GM12864 (cell line): Measurements from ENCODE around the gene ABCA4.

ENCODE experiments used
- DNase-seq: peaks from one replicate; pipeline ENCODE4 v3.0.0-alpha.2; 2011; ENCODE audit warnings: low read depth
- H3K4me3 ChIP-seq: 2 replicates; pipeline ENCODE4 v1.5.1; 2011; ENCODE audit warnings: mild to moderate bottlenecking, low read depth, low read length, control low read depth
- TF ChIP-seq, protein P1 (sequence below): IDR thresholded peaks from 2 replicates; pipeline ENCODE4 v1.5.1; 2011; ENCODE audit warnings: low read depth, mild to moderate bottlenecking, moderate library complexity, low read length, control low read depth, inconsistent platforms; ENCODE audit errors: missing control alignments

ABCA4 gene

DNA sequence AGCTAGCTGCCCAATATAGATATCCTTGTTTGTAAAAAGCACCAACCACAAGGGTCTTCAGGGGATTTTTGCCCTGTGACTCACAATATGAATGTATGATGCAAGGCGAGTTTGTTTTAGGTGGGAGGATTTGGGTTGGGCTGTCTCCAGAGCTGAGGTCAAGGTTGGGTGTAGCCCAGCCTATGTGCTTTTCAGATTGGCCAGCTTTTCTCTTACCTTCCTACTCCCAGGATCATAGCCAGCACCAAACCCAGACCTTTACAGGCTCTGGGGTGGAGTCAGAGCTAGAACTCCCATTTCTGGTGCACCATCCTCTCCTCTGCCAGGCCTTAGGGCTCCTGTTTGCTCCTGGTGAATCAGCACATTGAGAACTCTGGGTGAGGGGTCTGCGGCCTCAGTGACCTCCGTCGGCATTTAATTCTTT, 156.2 kb downstream of the ABCA4 start:
- TF ChIP-seq, protein P1, sequence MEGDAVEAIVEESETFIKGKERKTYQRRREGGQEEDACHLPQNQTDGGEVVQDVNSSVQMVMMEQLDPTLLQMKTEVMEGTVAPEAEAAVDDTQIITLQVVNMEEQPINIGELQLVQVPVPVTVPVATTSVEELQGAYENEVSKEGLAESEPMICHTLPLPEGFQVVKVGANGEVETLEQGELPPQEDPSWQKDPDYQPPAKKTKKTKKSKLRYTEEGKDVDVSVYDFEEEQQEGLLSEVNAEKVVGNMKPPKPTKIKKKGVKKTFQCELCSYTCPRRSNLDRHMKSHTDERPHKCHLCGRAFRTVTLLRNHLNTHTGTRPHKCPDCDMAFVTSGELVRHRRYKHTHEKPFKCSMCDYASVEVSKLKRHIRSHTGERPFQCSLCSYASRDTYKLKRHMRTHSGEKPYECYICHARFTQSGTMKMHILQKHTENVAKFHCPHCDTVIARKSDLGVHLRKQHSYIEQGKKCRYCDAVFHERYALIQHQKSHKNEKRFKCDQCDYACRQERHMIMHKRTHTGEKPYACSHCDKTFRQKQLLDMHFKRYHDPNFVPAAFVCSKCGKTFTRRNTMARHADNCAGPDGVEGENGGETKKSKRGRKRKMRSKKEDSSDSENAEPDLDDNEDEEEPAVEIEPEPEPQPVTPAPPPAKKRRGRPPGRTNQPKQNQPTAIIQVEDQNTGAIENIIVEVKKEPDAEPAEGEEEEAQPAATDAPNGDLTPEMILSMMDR: no peak
- no peak for DNase-seq
- H3K4me3 ChIP-seq: no peak overlapping the region

DNA sequence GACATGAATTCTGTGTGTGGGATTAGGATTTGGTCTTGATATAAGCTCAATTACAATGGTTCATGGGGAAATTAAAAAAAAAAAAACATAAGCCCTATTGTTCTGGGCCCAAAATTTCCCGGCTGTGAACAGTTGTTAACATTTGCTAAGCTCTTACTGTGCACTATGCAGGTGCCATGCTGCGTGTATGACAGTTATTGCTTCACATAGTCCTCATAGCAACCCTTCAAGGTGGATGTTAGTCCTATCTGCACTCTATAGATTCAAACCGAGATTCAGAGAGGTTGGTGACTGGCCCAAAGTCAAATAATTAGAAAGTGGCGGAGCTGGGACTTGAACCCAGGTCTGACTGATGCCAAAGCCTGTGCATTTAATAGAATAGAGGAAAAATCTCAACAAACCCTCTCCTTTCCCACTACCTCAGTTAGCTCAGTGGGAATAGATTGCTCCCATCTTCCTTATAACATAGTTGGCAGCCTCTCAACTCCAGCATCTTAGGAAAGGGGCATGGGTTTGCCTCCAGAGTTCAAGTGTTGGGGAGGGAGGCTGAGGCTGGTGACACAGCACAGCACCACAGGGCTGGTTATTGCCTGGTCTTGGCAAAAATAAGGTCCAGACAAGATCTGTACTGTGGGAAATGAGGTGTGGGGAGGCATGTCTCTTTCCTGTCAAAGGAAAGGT, 156.7 kb downstream of the ABCA4 start:
- TF ChIP-seq, protein P1: no peak
- H3K4me3 ChIP-seq: no peak overlapping the region
- no peak for DNase-seq

DNA sequence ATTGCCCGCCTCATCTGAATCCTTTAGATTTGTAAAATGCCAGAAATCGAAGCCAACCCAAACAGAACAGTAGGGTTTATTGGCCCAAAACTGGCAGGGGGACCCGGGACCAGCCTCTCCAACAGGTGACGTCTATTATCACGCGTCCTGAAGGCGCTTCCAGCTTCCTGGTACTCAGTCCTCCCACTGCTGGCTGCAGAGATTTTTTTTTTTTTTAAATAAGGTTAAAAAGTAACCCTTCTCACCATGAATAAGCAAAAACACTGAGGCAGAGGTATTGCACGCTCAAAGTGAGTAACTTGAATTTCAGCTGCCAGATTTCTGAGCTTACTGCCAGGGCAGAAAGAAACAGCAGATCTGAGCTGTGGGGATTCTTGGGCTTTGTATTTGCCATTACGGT, 157.4 kb downstream of the ABCA4 start:
- no peak overlapping the region for H3K4me3 ChIP-seq
- no peak for DNase-seq
- TF ChIP-seq, protein P1: no peak

DNA sequence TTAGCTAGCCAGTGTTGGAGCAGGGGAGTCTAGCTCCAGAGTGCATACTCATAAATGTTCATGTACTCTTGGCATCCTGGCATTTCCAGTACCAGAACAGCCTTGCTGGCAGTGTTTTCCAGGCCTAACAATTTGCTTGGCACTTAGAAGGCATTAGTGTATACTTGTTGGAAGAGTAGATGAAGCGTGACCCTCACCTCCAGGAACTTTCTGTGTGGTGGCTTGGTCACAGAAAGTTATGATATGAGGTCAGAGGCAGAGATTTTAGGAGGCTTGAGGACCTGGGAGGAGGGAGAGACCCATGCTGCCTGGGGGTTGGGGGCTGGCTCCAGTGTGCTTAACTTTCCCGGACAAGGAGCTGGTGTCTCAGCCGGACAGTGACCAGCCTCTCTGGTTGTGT, 159.0 kb downstream of the ABCA4 start:
- TF ChIP-seq, protein P1: no peak
- no peak overlapping the region for H3K4me3 ChIP-seq
- no peak for DNase-seq

DNA sequence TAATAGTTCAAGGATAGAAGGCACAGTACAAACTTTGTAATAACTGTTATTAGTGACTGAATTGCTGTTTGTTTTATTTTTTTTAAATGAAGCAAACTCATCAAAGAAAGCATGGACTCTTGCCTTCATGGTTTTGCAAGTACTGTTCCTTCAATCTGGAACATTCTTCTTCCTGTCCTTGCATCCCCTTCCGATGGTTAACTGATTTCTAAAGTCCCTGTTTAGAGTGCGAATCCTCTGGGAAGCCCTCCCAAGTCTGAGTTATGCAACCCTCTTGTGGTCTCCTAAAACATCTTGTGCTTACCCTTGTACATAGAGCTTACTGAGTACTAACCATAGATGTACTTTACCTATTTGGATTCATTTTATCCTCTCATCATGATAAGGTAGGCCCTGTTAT, 159.5 kb downstream of the ABCA4 start:
- DNase-seq: no peak
- no peak overlapping the region for H3K4me3 ChIP-seq
- TF ChIP-seq, protein P1: no peak

DNA sequence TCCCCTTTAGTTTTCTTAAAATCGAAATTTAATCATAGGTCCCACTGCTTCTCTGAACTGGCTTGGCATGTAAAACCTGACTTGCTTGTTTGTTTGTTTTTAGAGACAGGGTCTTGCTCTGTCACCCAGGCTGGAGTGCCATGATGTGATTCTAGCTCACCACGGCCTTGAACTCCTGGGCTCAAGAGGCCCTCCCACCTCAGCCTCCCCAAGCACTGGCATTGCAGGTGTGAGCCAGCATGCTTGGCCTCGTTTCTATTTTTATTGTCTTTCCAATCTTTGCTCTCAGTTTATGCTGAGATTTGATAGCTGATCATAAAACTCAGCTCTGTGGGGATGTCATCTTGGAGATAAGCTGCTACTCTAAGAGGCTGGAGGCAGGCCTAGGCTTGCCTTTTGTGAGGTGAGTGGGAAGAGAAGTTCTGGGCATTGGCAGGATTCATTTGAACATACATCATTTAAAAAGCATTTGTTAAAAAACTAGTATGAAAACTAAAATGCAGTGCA, 160.3 kb downstream of the ABCA4 start:
- TF ChIP-seq, protein P1: no peak
- no peak overlapping the region for H3K4me3 ChIP-seq
- DNase-seq: no peak

DNA sequence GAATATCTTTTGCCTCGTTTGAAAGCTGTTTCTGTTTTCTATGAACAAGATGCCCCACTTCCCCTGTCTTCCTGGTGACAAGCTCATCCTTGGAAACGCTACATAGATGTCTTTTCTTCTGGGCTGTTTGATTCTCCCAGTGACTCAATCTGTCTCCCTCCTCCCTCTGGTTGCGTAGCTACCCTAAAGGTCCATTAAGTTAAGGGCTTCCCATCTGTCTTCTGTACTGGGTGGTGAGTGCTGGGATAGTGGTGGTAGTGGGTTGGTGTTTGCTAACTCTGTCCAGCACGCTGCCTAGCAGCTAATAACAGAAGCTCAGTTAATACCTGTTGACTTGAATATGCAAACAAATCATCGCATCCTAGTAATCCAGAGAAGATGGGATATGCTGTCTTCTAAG, 161.5 kb downstream of the ABCA4 start:
- no peak for DNase-seq
- H3K4me3 ChIP-seq: no peak overlapping the region
- TF ChIP-seq, protein P1: no peak
